ENCODE results near the gene PHAX.
"Not testable (repeated sequence)": the region's sequence is repeated elsewhere in the genome, so short reads cannot be mapped to it uniquely, and the experiment has no call there.

Gene PHAX

DNA sequence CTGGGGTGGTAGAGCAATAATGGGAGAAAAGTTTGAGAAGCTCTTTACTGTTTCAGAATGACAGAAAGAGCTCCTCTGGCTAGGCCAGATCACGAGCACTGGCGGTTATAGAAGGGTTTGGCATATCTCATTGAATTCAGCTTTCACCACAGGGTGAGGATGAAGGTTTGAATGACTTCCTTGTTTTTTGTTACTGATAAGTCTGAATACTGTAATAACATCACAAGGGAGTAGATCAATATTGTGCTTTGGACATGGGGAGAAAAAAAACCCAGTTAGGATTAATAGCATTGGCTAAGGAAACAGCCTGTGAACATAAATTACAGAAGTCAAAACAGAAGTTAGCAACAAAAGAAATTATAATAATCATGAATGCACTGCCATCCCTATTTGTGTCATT, 9.4 kb downstream of the PHAX start:
- H3K36me3 ChIP-seq (ENCODE audit: control insufficient read depth in 1 of 2, insufficient read depth in 2 of 2, low read length in 2 of 2) = peaks cover 0 to 39% of the 10 kb centered on the region in 2 donors
- H3K4me1 ChIP-seq (ENCODE audit: control insufficient read depth in 1 of 2, insufficient read depth in 2 of 2, low read length in 2 of 2) = peaks cover 0 to 22% of the 10 kb centered on the region in 2 donors
- H3K27me3 ChIP-seq (ENCODE audit: low read depth, low read length) = no peaks in the 10 kb centered on the region
- no peak overlapping the region for H3K27ac ChIP-seq (ENCODE audit: low read length)
- H3K9me3 ChIP-seq (ENCODE audit: control insufficient read depth in 1 of 2, low read length in 2 of 2) = no peaks in the 10 kb centered on the region
- no peak overlapping the region for H3K4me3 ChIP-seq (ENCODE audit: low read depth in 1 of 2, low read length in 2 of 2)

DNA sequence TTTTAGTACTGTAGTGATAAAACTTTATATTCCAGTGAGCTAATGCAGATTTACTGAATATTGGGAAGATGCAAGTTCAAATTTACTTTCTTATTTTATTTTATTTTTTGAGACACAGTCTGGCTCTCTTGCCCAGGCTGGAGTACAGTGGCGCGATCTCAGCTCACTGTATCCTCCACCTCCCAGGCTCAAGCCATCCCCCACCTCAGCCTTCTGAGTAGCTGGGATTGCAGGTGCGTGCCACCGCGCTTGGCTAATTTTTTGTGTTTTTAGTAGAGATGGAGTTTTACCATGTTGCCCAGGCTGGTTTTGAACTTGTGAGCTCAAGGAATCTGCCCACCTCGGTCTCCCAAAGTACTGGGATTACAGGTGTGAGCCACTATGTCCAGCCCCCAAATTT, 9.9 kb downstream of the PHAX start:
- peaks cover 0 to 39% of the 10 kb centered on the region in 2 donors for H3K36me3 ChIP-seq (ENCODE audit: control insufficient read depth in 1 of 2, insufficient read depth in 2 of 2, low read length in 2 of 2)

DNA sequence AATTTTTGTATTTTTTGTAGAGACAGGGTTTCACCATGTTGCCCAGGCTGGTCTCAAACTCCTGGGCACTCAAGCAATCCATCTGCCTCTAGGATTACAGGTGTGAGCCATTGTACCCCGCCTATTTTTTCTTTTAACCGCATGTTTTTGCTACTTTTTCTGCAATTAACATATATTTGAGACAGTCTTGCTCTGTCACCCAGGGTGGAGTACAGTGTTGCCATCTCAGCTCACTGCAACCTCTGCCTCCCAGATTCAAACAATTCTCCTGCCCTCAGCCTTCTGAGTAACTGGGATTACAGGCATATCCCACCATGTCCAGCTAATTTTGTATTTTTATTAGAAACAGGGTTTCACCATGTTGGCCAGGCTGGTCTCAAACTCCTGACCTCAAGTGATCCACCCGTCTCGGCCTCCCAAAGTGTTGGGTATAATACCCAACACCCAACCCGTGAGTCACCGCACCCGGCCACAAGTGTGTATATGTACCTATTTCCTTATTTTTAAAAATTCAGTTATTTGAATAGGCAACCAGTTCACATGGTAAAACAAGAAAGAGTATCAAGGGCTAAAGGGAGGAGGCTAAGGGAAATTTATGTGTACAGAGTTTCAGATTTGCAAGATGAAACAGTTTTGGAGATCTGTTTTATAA, 13.3 kb downstream of the PHAX start:
- no peak overlapping the region for H3K4me3 ChIP-seq (ENCODE audit: low read depth in 1 of 2, low read length in 2 of 2)
- H3K27ac ChIP-seq (ENCODE audit: low read length) = no peak overlapping the region
- H3K9me3 ChIP-seq (ENCODE audit: control insufficient read depth in 1 of 2, low read length in 2 of 2) = no peaks in the 10 kb centered on the region
- no peaks in the 10 kb centered on the region for H3K27me3 ChIP-seq (ENCODE audit: low read depth, low read length)
- peaks cover 5 to 52% of the 10 kb centered on the region in 2 donors for H3K36me3 ChIP-seq (ENCODE audit: control insufficient read depth in 1 of 2, insufficient read depth in 2 of 2, low read length in 2 of 2)
- no peaks in the 10 kb centered on the region for H3K4me1 ChIP-seq (ENCODE audit: control insufficient read depth in 1 of 2, insufficient read depth in 2 of 2, low read length in 2 of 2)

More for the DNA sequence above, 9.9 kb downstream of the PHAX start:
- H3K4me1 ChIP-seq (ENCODE audit: control insufficient read depth in 1 of 2, insufficient read depth in 2 of 2, low read length in 2 of 2) = peaks cover 0 to 17% of the 10 kb centered on the region in 2 donors
- no peak overlapping the region for H3K27ac ChIP-seq (ENCODE audit: low read length)
- H3K9me3 ChIP-seq (ENCODE audit: control insufficient read depth in 1 of 2, low read length in 2 of 2) = no peaks in the 10 kb centered on the region
- no peak overlapping the region for H3K4me3 ChIP-seq (ENCODE audit: low read depth in 1 of 2, low read length in 2 of 2)
- no peaks in the 10 kb centered on the region for H3K27me3 ChIP-seq (ENCODE audit: low read depth, low read length)

DNA sequence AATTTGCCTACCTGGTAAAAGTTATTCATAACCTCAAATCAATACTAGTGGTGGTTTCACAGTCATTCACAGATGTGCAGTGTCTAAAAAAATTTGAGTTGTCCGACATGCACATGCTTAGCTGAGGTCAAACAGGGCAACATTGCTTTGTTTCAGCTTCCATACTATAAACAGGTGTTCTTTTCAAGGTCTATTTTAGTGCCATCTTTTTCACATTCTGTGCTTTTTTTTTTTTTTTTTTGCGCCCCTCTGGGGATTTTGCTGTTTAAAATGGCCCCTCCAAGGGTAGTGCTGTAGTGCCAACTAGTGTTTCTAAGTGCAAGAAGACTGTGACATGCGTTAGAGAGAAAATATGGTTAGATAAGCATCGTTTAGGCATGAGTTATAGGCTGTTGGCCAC, 14.5 kb downstream of the PHAX start:
- no peaks in the 10 kb centered on the region for H3K9me3 ChIP-seq (ENCODE audit: control insufficient read depth in 1 of 2, low read length in 2 of 2)
- no peaks in the 10 kb centered on the region for H3K27me3 ChIP-seq (ENCODE audit: low read depth, low read length)
- H3K4me3 ChIP-seq (ENCODE audit: low read depth in 1 of 2, low read length in 2 of 2) = no peak overlapping the region
- no peak overlapping the region for H3K27ac ChIP-seq (ENCODE audit: low read length)
- H3K4me1 ChIP-seq (ENCODE audit: control insufficient read depth in 1 of 2, insufficient read depth in 2 of 2, low read length in 2 of 2) = no peaks in the 10 kb centered on the region
- peaks cover 9 to 56% of the 10 kb centered on the region in 2 donors for H3K36me3 ChIP-seq (ENCODE audit: control insufficient read depth in 1 of 2, insufficient read depth in 2 of 2, low read length in 2 of 2)

DNA sequence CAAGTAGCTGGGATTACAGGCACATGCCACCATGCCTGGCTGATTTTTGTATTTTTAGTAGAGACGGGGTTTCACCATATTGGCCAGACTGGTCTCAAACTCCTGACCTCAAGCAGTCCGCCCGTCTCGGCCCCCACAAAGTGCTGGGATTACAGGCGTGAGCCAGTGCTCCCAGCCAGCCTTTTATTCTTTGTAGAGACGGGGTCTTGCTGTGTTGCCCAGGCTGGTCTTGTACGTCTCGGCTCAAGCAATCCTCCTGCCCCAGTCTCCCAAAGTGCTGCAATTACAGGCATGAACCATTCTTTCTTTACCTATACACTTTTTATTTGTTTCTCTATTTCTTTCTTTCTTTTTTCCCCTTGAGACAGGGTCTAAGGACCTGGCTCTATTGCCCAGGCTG, 16.9 kb downstream of the PHAX start:
- peaks cover 16 to 42% of the 10 kb centered on the region in 2 donors for H3K36me3 ChIP-seq (ENCODE audit: control insufficient read depth in 1 of 2, insufficient read depth in 2 of 2, low read length in 2 of 2)
- not testable (repeated sequence) for H3K27me3 ChIP-seq (ENCODE audit: low read depth, low read length); H3K27ac ChIP-seq (ENCODE audit: low read length); H3K4me3 ChIP-seq (ENCODE audit: low read depth in 1 of 2, low read length in 2 of 2); H3K4me1 ChIP-seq (ENCODE audit: control insufficient read depth in 1 of 2, insufficient read depth in 2 of 2, low read length in 2 of 2); H3K9me3 ChIP-seq (ENCODE audit: control insufficient read depth in 1 of 2, low read length in 2 of 2)

DNA sequence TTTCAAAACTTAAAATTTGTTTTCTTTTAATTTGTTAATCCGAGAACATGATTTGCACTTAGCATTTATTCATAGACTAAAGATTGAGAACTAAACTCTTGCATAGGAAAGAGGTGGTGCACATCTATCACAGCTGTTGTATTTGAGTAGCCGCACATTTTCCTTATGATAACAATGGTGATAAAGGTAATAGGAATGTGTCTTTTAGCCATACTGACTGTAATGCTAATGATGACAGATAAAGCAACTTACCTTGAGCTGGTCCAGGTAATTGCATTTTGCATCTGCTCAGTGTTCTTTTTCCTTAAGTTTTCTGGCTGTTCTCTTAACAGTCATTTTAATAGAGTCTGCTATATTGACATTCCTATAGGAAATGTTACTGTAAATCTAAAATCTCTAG, 19.0 kb downstream of the PHAX start:
- H3K36me3 ChIP-seq (ENCODE audit: control insufficient read depth in 1 of 2, insufficient read depth in 2 of 2, low read length in 2 of 2) = peaks cover 16 to 38% of the 10 kb centered on the region in 2 donors
- H3K27me3 ChIP-seq (ENCODE audit: low read depth, low read length) = no peaks in the 10 kb centered on the region
- no peak overlapping the region for H3K27ac ChIP-seq (ENCODE audit: low read length)
- no peaks in the 10 kb centered on the region for H3K4me1 ChIP-seq (ENCODE audit: control insufficient read depth in 1 of 2, insufficient read depth in 2 of 2, low read length in 2 of 2)
- H3K9me3 ChIP-seq (ENCODE audit: control insufficient read depth in 1 of 2, low read length in 2 of 2) = no peaks in the 10 kb centered on the region
- no peak overlapping the region for H3K4me3 ChIP-seq (ENCODE audit: low read depth in 1 of 2, low read length in 2 of 2)

DNA sequence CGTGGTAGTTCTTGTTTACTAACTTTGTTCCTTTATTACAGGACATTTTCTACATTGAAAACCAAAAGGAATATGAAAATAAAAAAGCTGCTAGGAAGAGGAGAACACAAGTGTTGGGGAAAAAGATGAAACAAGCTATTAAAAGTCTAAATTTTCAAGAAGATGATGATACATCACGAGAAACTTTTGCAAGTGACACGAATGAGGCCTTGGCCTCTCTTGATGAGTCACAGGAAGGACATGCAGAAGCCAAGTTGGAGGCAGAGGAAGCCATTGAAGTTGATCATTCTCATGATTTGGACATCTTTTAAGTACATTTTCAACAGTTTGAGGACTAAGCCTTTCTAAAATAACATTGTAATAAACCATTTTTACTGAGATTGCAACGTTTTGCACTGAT, 23.8 kb downstream of the PHAX start:
- peaks cover 12 to 31% of the 10 kb centered on the region in 2 donors for H3K36me3 ChIP-seq (ENCODE audit: control insufficient read depth in 1 of 2, insufficient read depth in 2 of 2, low read length in 2 of 2)
- H3K27me3 ChIP-seq (ENCODE audit: low read depth, low read length) = no peaks in the 10 kb centered on the region
- no peak overlapping the region for H3K4me3 ChIP-seq (ENCODE audit: low read depth in 1 of 2, low read length in 2 of 2)
- no peaks in the 10 kb centered on the region for H3K4me1 ChIP-seq (ENCODE audit: control insufficient read depth in 1 of 2, insufficient read depth in 2 of 2, low read length in 2 of 2)
- H3K9me3 ChIP-seq (ENCODE audit: control insufficient read depth in 1 of 2, low read length in 2 of 2) = no peaks in the 10 kb centered on the region
- no peak overlapping the region for H3K27ac ChIP-seq (ENCODE audit: low read length)

DNA sequence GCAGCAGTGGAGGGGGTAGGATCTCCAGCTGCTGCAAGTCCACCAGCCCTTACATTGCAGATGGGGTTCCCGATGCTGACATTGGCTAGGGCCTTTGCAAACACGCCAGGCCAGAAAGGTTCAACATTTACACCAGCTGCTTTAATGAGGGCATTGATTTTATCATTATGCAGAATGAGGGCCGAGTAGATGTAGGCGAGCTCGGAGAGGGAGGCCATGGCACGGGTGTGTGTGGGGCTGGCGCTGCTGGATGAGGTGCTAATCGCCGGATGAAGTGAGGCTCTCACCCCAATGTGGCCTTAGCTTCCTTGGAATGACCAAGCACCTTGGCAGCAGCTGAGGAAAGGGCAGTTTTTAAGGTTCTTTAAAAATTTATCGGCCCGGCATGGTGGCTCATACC, 27.4 kb downstream of the PHAX start:
- Histone ChIP-seq H3K4me1 (ENCODE audit: control insufficient read depth in 1 of 2, insufficient read depth in 2 of 2, low read length in 2 of 2) (no peaks in the 10 kb centered on the region), H3K27ac (ENCODE audit: low read length) (no peak overlapping the region), H3K9me3 (ENCODE audit: control insufficient read depth in 1 of 2, low read length in 2 of 2) (no peaks in the 10 kb centered on the region), H3K27me3 (ENCODE audit: low read depth, low read length) (no peaks in the 10 kb centered on the region), H3K36me3 (ENCODE audit: control insufficient read depth in 1 of 2, insufficient read depth in 2 of 2, low read length in 2 of 2) (peaks cover 0 to 18% of the 10 kb centered on the region in 2 donors), H3K4me3 (ENCODE audit: low read depth in 1 of 2, low read length in 2 of 2) (no peak overlapping the region)

DNA sequence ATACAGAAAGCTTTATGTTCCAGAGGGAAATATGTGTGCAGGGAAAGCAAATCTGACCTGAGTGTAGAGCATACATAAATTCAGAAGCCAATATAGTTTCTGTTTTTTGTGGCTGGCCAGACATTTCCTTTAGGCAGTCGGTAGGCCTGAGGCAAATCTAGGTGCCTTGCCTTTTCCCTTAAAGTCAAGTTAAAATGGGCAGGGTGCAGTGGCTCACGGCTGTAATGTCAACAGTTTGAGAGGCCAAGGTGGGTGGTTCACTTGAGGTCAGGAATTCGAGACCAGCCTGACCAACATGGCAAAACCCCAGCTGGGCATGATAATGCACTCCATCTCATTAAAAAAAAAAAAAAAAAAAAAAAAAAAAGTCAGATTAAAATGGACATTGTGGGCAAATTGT, 31.2 kb downstream of the PHAX start:
- H3K36me3 ChIP-seq (ENCODE audit: control insufficient read depth in 1 of 2, insufficient read depth in 2 of 2, low read length in 2 of 2) = no peaks in the 10 kb centered on the region
- H3K4me1 ChIP-seq (ENCODE audit: control insufficient read depth in 1 of 2, insufficient read depth in 2 of 2, low read length in 2 of 2) = no peaks in the 10 kb centered on the region
- H3K4me3 ChIP-seq (ENCODE audit: low read depth in 1 of 2, low read length in 2 of 2) = no peak overlapping the region
- no peaks in the 10 kb centered on the region for H3K9me3 ChIP-seq (ENCODE audit: control insufficient read depth in 1 of 2, low read length in 2 of 2)
- H3K27ac ChIP-seq (ENCODE audit: low read length) = no peak overlapping the region
- no peaks in the 10 kb centered on the region for H3K27me3 ChIP-seq (ENCODE audit: low read depth, low read length)

DNA sequence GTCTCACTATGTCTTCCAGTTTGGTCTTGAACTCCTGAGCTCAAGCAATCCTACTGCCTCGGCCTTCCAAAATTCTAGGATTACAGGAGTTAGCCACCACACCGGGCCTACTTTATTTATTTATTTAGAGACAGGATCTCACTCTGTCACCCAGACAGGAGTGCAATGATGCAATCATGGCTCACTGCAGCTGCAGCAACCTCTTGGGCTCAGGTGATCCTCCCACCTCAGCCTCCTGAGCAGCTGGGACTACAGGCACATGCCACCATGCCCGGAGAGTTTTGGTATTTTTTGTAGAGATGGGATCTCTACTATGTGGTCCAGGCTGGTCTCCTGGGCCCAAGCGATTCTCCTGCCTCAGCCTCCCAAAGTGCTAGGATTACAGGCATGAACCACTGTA, 32.8 kb downstream of the PHAX start:
- no peaks in the 10 kb centered on the region for H3K4me1 ChIP-seq (ENCODE audit: control insufficient read depth in 1 of 2, insufficient read depth in 2 of 2, low read length in 2 of 2)
- no peaks in the 10 kb centered on the region for H3K9me3 ChIP-seq (ENCODE audit: control insufficient read depth in 1 of 2, low read length in 2 of 2)
- H3K27me3 ChIP-seq (ENCODE audit: low read depth, low read length) = no peaks in the 10 kb centered on the region
- no peak overlapping the region for H3K27ac ChIP-seq (ENCODE audit: low read length)
- H3K36me3 ChIP-seq (ENCODE audit: control insufficient read depth in 1 of 2, insufficient read depth in 2 of 2, low read length in 2 of 2) = no peaks in the 10 kb centered on the region
- H3K4me3 ChIP-seq (ENCODE audit: low read depth in 1 of 2, low read length in 2 of 2) = no peak overlapping the region

DNA sequence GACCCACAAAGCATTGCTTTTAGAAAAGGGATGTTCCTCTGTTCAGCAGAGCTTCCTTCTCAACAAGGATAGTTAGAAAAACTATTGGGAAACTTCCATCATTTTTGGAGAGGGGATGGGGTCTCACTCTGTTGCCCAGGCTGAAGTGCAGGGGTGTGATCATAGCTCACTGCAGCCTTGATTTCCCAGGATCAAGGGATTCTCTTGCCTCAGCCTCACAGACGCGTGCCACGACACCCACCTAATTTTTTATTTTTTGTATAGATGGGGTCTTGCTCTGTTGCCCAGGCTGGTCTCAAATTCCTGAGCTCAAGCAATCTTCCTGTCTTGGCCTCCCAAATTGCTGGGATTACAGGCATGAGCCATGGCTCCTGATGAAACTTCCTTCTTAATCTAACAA, 34.8 kb downstream of the PHAX start:
- Histone ChIP-seq H3K27ac (ENCODE audit: low read length) (no peak overlapping the region), H3K9me3 (ENCODE audit: control insufficient read depth in 1 of 2, low read length in 2 of 2) (no peaks in the 10 kb centered on the region), H3K27me3 (ENCODE audit: low read depth, low read length) (no peaks in the 10 kb centered on the region), H3K4me3 (ENCODE audit: low read depth in 1 of 2, low read length in 2 of 2) (no peak overlapping the region), H3K36me3 (ENCODE audit: control insufficient read depth in 1 of 2, insufficient read depth in 2 of 2, low read length in 2 of 2) (no peaks in the 10 kb centered on the region), H3K4me1 (ENCODE audit: control insufficient read depth in 1 of 2, insufficient read depth in 2 of 2, low read length in 2 of 2) (no peaks in the 10 kb centered on the region)

DNA sequence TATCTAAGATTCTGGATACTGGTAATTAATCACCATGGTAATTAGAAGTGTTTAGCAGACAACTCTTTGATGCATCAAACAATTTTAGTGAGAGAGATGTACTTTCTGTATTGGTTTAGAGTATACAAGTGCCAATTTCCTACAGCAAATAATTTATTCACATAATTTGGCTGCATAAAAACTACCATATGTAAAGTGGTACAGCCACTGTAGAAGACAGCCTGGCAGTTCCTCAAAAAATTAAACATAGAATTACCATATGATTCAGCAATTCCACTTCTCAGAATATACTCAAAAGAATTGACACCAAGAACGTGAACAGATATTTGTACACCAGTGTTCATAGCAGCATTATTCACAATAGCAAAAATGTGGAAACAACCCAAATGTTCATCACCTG, 36.2 kb downstream of the PHAX start:
- H3K27ac ChIP-seq (ENCODE audit: low read length) = no peak overlapping the region
- no peaks in the 10 kb centered on the region for H3K4me1 ChIP-seq (ENCODE audit: control insufficient read depth in 1 of 2, insufficient read depth in 2 of 2, low read length in 2 of 2)
- no peak overlapping the region for H3K4me3 ChIP-seq (ENCODE audit: low read depth in 1 of 2, low read length in 2 of 2)
- no peaks in the 10 kb centered on the region for H3K36me3 ChIP-seq (ENCODE audit: control insufficient read depth in 1 of 2, insufficient read depth in 2 of 2, low read length in 2 of 2)
- no peaks in the 10 kb centered on the region for H3K9me3 ChIP-seq (ENCODE audit: control insufficient read depth in 1 of 2, low read length in 2 of 2)
- no peaks in the 10 kb centered on the region for H3K27me3 ChIP-seq (ENCODE audit: low read depth, low read length)
